Panc1 (cell line): Measurements from ENCODE around the gene ECI1. TPM values are rescaled to one million over a fixed set of nuclear protein-coding genes. Genes with fewer than 3 reads are reported as not detected.
A peak's percentile ranks its signal among the peaks of the same experiment; 100 is the strongest.

Source experiments
- ATAC-seq: fragments of 200-7000 bp; cut with Tn5 transposase; 2 replicates; pipeline ENCODE4 v1.9.1; 2020; ENCODE audit warnings: mild to moderate bottlenecking, moderate library complexity
- BruUV-seq: library from RNA; stranded (reverse); fragments of 400-500 nt; replicated peaks from 2 replicates; lab custom pipeline; 2021; lab: Mats Ljungman, UMichigan
- CTCF ChIA-PET: fragments of 300-600 bp; sonication (Branson Sonifier 250); formaldehyde crosslinking; loops from one replicate; lab custom pipeline; 2022; ENCODE audit warnings: antibody characterized with exemption; lab: Charles Lee
- POLR2A ChIA-PET: fragments of 300-600 bp; sonication (Branson Sonifier 250); formaldehyde crosslinking; loops from one replicate; lab custom pipeline; 2022; ENCODE audit warnings: antibody characterized with exemption; lab: Charles Lee
- DNase-seq: peaks from one replicate; pipeline ENCODE4 v3.0.0-alpha.2; 2010; ENCODE audit warnings: low read depth, low spot score
- H3K27ac ChIP-seq: 2 replicates; pipeline ENCODE4 v1.5.1; 2011; ENCODE audit warnings: mild to moderate bottlenecking, low read length, inconsistent platforms
- H3K27me3 ChIP-seq: fragments of 200-500 bp; sonication (Bioruptor generic); 2 replicates; pipeline ENCODE4 v1.6.0; 2014; ENCODE audit warnings: low read length, inconsistent platforms; ENCODE audit not compliant: control insufficient read depth, insufficient read depth
- H3K36me3 ChIP-seq: fragments of 200-500 bp; sonication (Bioruptor generic); 2 replicates; pipeline ENCODE4 v1.5.1; 2014; ENCODE audit warnings: inconsistent platforms, mild to moderate bottlenecking, low read length, moderate library complexity; ENCODE audit not compliant: control insufficient read depth, insufficient read depth
- H3K4me1 ChIP-seq: 2 replicates; pipeline ENCODE4 v1.5.1; 2011; ENCODE audit warnings: inconsistent platforms, mild to moderate bottlenecking, low read length, moderate library complexity; ENCODE audit not compliant: control insufficient read depth, insufficient read depth
- H3K4me3 ChIP-seq, 2 experiments: 2 replicates each; pipeline ENCODE4 v1.5.1; 2011 to 2012; ENCODE audit warnings: low read depth in 2 of 2, low read length in 2 of 2, mild to moderate bottlenecking in 2 of 2, inconsistent platforms in 1 of 2, moderate library complexity in 1 of 2
- H3K9me3 ChIP-seq: fragments of 200-500 bp; sonication (Bioruptor generic); 2 replicates; pipeline ENCODE4 v1.5.1; 2014; ENCODE audit warnings: low read depth, mild to moderate bottlenecking, inconsistent platforms, low read length, moderate library complexity; ENCODE audit not compliant: control insufficient read depth, insufficient read depth
- POLR2AphosphoS5 ChIP-seq: IDR thresholded peaks from 2 replicates; pipeline ENCODE4 v1.6.1; 2012; ENCODE audit warnings: mild to moderate bottlenecking, low read depth, low read length, moderate library complexity
- SIN3A ChIP-seq: IDR thresholded peaks from 2 replicates; pipeline ENCODE4 v1.6.1; 2012; ENCODE audit warnings: low read depth, mild to moderate bottlenecking, low read length, moderate library complexity, borderline replicate concordance; ENCODE audit not compliant: insufficient read depth
- TCF7L2 ChIP-seq: IDR thresholded peaks from 2 replicates; pipeline ENCODE4 v1.6.1; 2011; ENCODE audit warnings: mild to moderate bottlenecking, low read depth, low read length, inconsistent platforms
- in situ Hi-C: cut with HindIII; loops from 2 replicates; pipeline ENCODE4 v1.10.0; 2016; ENCODE audit warnings: low sequenced_read_pairs, low pct_unique_long_range_greater_than_20kb
- intact Hi-C: fragments of 100-400 bp; cut with micrococcal nuclease; formaldehyde crosslinking; loops from one replicate; pipeline ENCODE4 v1.10.0; 2022; ENCODE audit not compliant: unreplicated experiment
- total RNA-seq: library from RNA; stranded (reverse); gene quantifications from one replicate; pipeline ENCODE4 v1.2.1, GENCODE V29; 2021; ENCODE audit not compliant: unreplicated experiment
- TF ChIP-seq, protein P1 (sequence below): fragments of 450-650 bp; IDR thresholded peaks from 2 replicates; pipeline ENCODE4 v1.5.1; 2017; ENCODE audit warnings: mild to moderate bottlenecking
- TF ChIP-seq, protein P2 (sequence below), 2 experiments: IDR thresholded peaks; 2 replicates each; pipeline ENCODE4 v1.6.1; 2011 to 2012; ENCODE audit warnings: low read depth in 2 of 2, control low read depth in 1 of 2, low read length in 1 of 2, mild to moderate bottlenecking in 1 of 2, moderate library complexity in 1 of 2; ENCODE audit not compliant: insufficient read depth in 1 of 2

Gene ECI1
- total RNA-seq, 1 experiment from 2014 or later = 117 TPM

DNA sequence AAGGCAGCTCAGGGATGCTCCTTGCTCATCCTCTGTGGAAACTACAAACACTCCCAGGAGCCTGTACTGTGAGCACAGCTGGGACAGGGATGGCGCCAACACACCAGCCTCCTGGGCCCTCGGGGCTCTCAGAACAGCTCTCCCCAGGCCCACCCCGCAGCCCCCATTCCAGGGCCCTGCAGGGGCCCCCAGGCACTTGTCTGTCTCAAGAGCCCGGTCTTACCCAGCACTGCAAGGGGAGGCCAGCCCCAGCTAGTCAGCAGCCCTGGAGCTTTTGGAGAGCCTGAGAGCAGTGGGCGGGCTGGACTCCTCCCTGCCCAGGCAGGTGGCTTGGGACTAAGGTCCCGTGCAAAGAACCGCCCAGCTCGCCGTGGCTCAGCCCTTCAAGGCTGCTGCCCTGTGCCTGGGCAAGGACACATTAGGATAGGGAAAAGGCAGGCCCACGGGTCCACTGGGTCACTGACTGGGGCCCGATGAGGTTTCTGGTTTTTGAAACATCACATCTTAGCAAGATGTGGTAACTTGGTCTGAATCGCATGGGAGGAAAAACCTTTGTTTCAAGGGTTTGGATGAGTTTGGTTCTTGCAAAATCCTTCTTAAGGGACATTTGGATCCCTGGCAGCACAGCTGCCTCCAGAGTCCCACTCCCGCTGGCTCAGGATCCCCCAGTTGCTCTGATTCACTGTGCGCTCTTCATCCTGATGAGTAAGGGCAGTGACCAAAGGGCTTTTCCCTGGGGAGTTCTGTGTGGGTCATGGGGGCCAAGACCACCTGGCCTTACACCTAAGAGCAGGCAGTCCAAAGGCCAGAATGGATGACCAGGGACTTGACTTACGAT is 12.3 kb downstream of the ECI1 start:
- intact Hi-C loops (no loop called here), in situ Hi-C loops (no loop called here)
- Histone ChIP-seq H3K9me3 (no peaks in the 10 kb centered on the region), H3K4me3 (no peak overlapping the region), H3K36me3 (peaks cover 2% of the 10 kb centered on the region), H3K27me3 (no peaks in the 10 kb centered on the region), H3K27ac (peak overlapping the region; percentile 51), H3K4me1 (peaks cover 8% of the 10 kb centered on the region)
- ATAC-seq (peak; percentile 52), DNase-seq (no peak)
- POLR2A ChIA-PET = interaction anchor here (0.8 to 1.0 kb wide), 2 partner anchors 8 to 13 kb away, joined by 4 to 5 read pairs; partner anchors contain the start of gene ECI1
- CTCF ChIA-PET = interaction anchor here (0.9 kb wide), 1 partner anchor 11 kb away, joined by 11 read pairs; no protein-coding TSS in a partner anchor
- no TSS peak for BruUV-seq
- no peak for TF ChIP-seq SIN3A
- TF ChIP-seq, protein P1, sequence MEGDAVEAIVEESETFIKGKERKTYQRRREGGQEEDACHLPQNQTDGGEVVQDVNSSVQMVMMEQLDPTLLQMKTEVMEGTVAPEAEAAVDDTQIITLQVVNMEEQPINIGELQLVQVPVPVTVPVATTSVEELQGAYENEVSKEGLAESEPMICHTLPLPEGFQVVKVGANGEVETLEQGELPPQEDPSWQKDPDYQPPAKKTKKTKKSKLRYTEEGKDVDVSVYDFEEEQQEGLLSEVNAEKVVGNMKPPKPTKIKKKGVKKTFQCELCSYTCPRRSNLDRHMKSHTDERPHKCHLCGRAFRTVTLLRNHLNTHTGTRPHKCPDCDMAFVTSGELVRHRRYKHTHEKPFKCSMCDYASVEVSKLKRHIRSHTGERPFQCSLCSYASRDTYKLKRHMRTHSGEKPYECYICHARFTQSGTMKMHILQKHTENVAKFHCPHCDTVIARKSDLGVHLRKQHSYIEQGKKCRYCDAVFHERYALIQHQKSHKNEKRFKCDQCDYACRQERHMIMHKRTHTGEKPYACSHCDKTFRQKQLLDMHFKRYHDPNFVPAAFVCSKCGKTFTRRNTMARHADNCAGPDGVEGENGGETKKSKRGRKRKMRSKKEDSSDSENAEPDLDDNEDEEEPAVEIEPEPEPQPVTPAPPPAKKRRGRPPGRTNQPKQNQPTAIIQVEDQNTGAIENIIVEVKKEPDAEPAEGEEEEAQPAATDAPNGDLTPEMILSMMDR = no peak
- TF ChIP-seq POLR2AphosphoS5 = peak; percentile 24

DNA sequence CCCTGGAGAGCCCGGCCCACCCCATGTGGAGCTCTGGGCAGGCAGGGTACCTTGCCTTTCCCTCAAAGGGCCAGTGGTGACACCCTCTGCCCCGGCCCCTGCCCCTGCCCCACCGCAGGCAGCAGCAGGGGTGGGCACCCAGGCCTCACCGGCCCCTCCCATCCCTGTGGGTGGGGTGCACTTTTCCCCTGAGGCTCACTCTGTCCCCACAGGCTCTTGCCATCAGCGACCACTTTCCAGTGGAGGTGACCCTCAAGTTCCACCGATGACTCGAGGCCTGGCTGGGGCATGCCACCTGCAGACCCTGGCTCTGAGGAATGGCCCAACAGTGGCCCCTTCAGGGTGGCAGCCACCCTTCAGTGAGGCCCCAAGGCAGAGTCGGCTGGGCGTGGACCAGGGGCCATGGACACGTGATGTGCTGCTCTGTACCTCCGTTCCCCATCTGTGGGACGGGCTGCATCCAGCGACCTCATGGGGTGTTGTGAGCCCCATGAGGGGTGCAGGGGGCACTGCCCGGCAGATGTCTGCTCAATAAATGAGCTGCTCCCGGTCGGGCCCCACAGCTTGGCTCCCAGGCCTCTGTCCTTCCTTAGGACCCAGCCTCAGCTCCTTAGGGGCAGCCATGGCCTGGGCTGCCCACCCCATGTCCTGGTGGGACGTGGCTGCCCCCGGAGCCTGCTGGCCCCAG is 13.1 kb downstream of the ECI1 start:
- no peaks in the 10 kb centered on the region for H3K9me3 ChIP-seq
- H3K36me3 ChIP-seq = peaks cover under 1% of the 10 kb centered on the region; the same call in 1 of the 2 replicates
- TF ChIP-seq, protein P1 = no peak; the same call in 1 of the 2 replicates
- TF ChIP-seq, protein P2, sequence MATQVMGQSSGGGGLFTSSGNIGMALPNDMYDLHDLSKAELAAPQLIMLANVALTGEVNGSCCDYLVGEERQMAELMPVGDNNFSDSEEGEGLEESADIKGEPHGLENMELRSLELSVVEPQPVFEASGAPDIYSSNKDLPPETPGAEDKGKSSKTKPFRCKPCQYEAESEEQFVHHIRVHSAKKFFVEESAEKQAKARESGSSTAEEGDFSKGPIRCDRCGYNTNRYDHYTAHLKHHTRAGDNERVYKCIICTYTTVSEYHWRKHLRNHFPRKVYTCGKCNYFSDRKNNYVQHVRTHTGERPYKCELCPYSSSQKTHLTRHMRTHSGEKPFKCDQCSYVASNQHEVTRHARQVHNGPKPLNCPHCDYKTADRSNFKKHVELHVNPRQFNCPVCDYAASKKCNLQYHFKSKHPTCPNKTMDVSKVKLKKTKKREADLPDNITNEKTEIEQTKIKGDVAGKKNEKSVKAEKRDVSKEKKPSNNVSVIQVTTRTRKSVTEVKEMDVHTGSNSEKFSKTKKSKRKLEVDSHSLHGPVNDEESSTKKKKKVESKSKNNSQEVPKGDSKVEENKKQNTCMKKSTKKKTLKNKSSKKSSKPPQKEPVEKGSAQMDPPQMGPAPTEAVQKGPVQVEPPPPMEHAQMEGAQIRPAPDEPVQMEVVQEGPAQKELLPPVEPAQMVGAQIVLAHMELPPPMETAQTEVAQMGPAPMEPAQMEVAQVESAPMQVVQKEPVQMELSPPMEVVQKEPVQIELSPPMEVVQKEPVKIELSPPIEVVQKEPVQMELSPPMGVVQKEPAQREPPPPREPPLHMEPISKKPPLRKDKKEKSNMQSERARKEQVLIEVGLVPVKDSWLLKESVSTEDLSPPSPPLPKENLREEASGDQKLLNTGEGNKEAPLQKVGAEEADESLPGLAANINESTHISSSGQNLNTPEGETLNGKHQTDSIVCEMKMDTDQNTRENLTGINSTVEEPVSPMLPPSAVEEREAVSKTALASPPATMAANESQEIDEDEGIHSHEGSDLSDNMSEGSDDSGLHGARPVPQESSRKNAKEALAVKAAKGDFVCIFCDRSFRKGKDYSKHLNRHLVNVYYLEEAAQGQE (IDR thresholded peaks at IDR 0.05; ENCODE audit: insufficient read depth in 1 of 2, low read depth in 2 of 2, low read length in 1 of 2) = no peak
- no peak; the same call in none of the 2 replicates for TF ChIP-seq POLR2AphosphoS5
- TF ChIP-seq TCF7L2 = no peak
- TF ChIP-seq SIN3A = no peak
- DNase-seq = no peak
- intact Hi-C loops = no loop called here
- ChIA-PET CTCF (interaction anchor here (0.5 to 0.9 kb wide), 2 partner anchors 12 to 216 kb away, joined by 3 to 11 read pairs; no protein-coding TSS in a partner anchor), POLR2A (interaction anchor here (0.8 to 1.0 kb wide), 2 partner anchors 9 to 13 kb away, joined by 4 to 5 read pairs; partner anchors contain the start of gene ECI1)
- H3K27ac ChIP-seq = peak overlapping the region; percentile 51
- H3K27me3 ChIP-seq = no peaks in the 10 kb centered on the region
- ATAC-seq = peak; percentile 27
- no TSS peak for BruUV-seq
- no peak overlapping the region for H3K4me3 ChIP-seq
- in situ Hi-C loops = no loop called here
- peaks cover 8% of the 10 kb centered on the region for H3K4me1 ChIP-seq
